ENCODE measurements around the gene ZNF837.

DNA sequence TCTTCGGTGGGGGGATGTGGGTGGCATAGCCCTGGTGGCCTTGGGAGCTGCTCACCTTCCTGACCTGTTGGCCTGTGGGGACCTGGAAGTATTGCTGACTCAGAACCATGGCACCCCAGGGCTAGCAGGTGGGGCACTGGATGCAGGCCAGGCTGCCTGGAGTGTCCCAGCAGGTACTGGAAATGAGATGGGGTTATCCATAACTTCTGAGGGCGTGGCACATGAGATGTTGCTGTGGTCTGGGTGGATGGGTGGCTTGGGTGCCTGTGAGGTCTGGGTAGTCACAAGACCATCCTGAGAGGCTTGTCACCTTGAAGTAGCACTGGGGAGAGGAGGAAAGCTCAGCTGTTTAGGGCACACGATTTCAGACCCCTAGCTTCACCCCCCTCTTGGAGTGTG lies 14.0 kb upstream of the ZNF837 start:
- no peak; the same call in 1 of the 2 replicates for TF ChIP-seq POLR2AphosphoS5 (IDR thresholded peaks at IDR 0.05; ENCODE audit: low read depth, low read length)
- no peak for TF ChIP-seq TAF1 (IDR thresholded peaks at IDR 0.05; ENCODE audit: borderline replicate concordance, low read depth, low read length)

Data from GM12892 (cell line).